WTC11 (cell line): ENCODE measurements around the gene ZFAND3. TPM values are rescaled to one million over a fixed set of nuclear protein-coding genes. Genes with fewer than 3 reads are reported as not detected.
"Not testable (repeated sequence)": the region's sequence is repeated elsewhere in the genome, so short reads cannot be mapped to it uniquely, and the experiment has no call there.

Experiments used
- ATAC-seq: fragments of 200-7000 bp; cut with Tn5 transposase; 2 replicates; pipeline ENCODE4 v1.10.0; 2021; ENCODE audit warnings: mild to moderate bottlenecking, moderate library complexity
- CTCF ChIA-PET: fragments of 300-600 bp; sonication (Branson Sonifier 250); formaldehyde crosslinking; loops from one replicate; lab custom pipeline; 2021; ENCODE audit warnings: antibody characterized with exemption; lab: Charles Lee
- POLR2A ChIA-PET: fragments of 350-600 bp; sonication (Branson Sonifier 250); formaldehyde crosslinking; loops from one replicate; lab custom pipeline; 2021; ENCODE audit warnings: antibody characterized with exemption; lab: Charles Lee
- DNase-seq: peaks from one replicate; pipeline ENCODE4 v3.0.0; 2021; ENCODE audit warnings: low spot score
- H3K27ac Mint-ChIP-seq: 2 replicates; pipeline ENCODE4 v1.8.0; 2021; ENCODE audit warnings: mixed read lengths
- H3K27me3 Mint-ChIP-seq: 2 replicates; pipeline ENCODE4 v1.8.0; 2021; ENCODE audit warnings: low read depth, mild to moderate bottlenecking, moderate library complexity, mixed read lengths
- H3K36me3 Mint-ChIP-seq: 2 replicates; pipeline ENCODE4 v1.8.0; 2021; ENCODE audit warnings: mixed read lengths
- H3K4me1 Mint-ChIP-seq: 2 replicates; pipeline ENCODE4 v1.8.0; 2022; ENCODE audit warnings: mixed read lengths
- H3K4me3 Mint-ChIP-seq: 2 replicates; pipeline ENCODE4 v1.8.0; 2021; ENCODE audit warnings: mild to moderate bottlenecking, moderate library complexity, mixed read lengths
- H3K9me3 Mint-ChIP-seq: 2 replicates; pipeline ENCODE4 v1.8.0; 2021; ENCODE audit warnings: mixed read lengths
- ATF1 ChIP-seq: sonication (generic); formaldehyde crosslinking; IDR thresholded peaks from 2 replicates; pipeline ENCODE4 v1.8.1; 2023; ENCODE audit warnings: mild to moderate bottlenecking, moderate library complexity, missing genetic modification reagents
- ATF2 ChIP-seq: sonication (generic); formaldehyde crosslinking; IDR thresholded peaks from 2 replicates; pipeline ENCODE4 v1.8.1; 2022; ENCODE audit warnings: low read depth, missing genetic modification reagents, borderline replicate concordance
- E2F1 ChIP-seq: sonication (generic); formaldehyde crosslinking; IDR thresholded peaks from 2 replicates; pipeline ENCODE4 v1.8.0; 2022; ENCODE audit warnings: mild to moderate bottlenecking, missing genetic modification reagents
- ESRRA ChIP-seq: sonication (generic); formaldehyde crosslinking; IDR thresholded peaks from 2 replicates; pipeline ENCODE4 v1.8.1; 2022; ENCODE audit warnings: mild to moderate bottlenecking, missing genetic modification reagents, borderline replicate concordance
- FOXK1 ChIP-seq: sonication (generic); formaldehyde crosslinking; IDR thresholded peaks from 2 replicates; pipeline ENCODE4 v1.8.0; 2022; ENCODE audit warnings: mild to moderate bottlenecking, moderate library complexity, missing genetic modification reagents
- MXD4 ChIP-seq: fragments of 250-450 bp; sonication (Bioruptor Pico); IDR thresholded peaks from 2 replicates; pipeline ENCODE4 v1.8.0; 2021; ENCODE audit warnings: mild to moderate bottlenecking, moderate library complexity, borderline replicate concordance
- NR2C2 ChIP-seq: sonication (generic); formaldehyde crosslinking; IDR thresholded peaks from 2 replicates; pipeline ENCODE4 v1.8.0; 2022; ENCODE audit warnings: mild to moderate bottlenecking, missing genetic modification reagents
- SMAD3 ChIP-seq: sonication (generic); formaldehyde crosslinking; IDR thresholded peaks from 2 replicates; pipeline ENCODE4 v1.8.0; 2022; ENCODE audit warnings: missing genetic modification reagents, mild to moderate bottlenecking, borderline replicate concordance
- ZNF121 ChIP-seq: sonication (generic); formaldehyde crosslinking; IDR thresholded peaks from 2 replicates; pipeline ENCODE4 v1.8.0; 2023; ENCODE audit warnings: missing genetic modification reagents
- ZNF232 ChIP-seq: sonication (generic); formaldehyde crosslinking; IDR thresholded peaks from 2 replicates; pipeline ENCODE4 v1.8.0; 2022; ENCODE audit warnings: mild to moderate bottlenecking, missing genetic modification reagents
- ZNF281 ChIP-seq: sonication (generic); formaldehyde crosslinking; IDR thresholded peaks from 2 replicates; pipeline ENCODE4 v1.8.0; 2023; ENCODE audit warnings: mild to moderate bottlenecking, missing genetic modification reagents
- ZNF317 ChIP-seq: sonication (generic); formaldehyde crosslinking; IDR thresholded peaks from 2 replicates; pipeline ENCODE4 v1.8.1; 2023; ENCODE audit warnings: low read depth, mild to moderate bottlenecking, moderate library complexity, missing genetic modification reagents, borderline replicate concordance
- ZNF396 ChIP-seq: fragments of 250-450 bp; sonication (Bioruptor Pico); IDR thresholded peaks from 2 replicates; pipeline ENCODE4 v1.8.0; 2021; ENCODE audit warnings: mild to moderate bottlenecking, moderate library complexity, borderline replicate concordance
- ZNF423 ChIP-seq: fragments of 250-450 bp; sonication (Bioruptor Pico); IDR thresholded peaks from 2 replicates; pipeline ENCODE4 v2.1.2; 2022; ENCODE audit warnings: mild to moderate bottlenecking, moderate library complexity
- ZNF512 ChIP-seq: sonication (generic); formaldehyde crosslinking; IDR thresholded peaks from 2 replicates; pipeline ENCODE4 v1.8.1; 2022; ENCODE audit warnings: missing genetic modification reagents, borderline replicate concordance
- ZNF532 ChIP-seq: fragments of 250-450 bp; sonication (Bioruptor Pico); IDR thresholded peaks from 2 replicates; pipeline ENCODE4 v1.9.0; 2021; ENCODE audit warnings: mild to moderate bottlenecking, borderline replicate concordance
- total RNA-seq: library from RNA; stranded (reverse); gene quantifications from 3 replicates; pipeline ENCODE4 v1.2.3, GENCODE V29; 2021

ZFAND3 gene
- total RNA-seq, 1 experiment from 2014 or later, result 50.3 TPM

- TF ChIP-seq ATF1, result no peak
- no peak for TF ChIP-seq ZNF232 (CRISPR knock-in tag)
- no peak for TF ChIP-seq ZNF532 (CRISPR knock-in tag)
- no peak for TF ChIP-seq SMAD3 (CRISPR knock-in tag)
- TF ChIP-seq ZNF512 (CRISPR knock-in tag), result no peak
- no peak for TF ChIP-seq ZNF317 (CRISPR knock-in tag)
- TF ChIP-seq, all 79 proteins: peak for 0
Observed at GRCh38 chr6:37891072-37891471, 71.5 kb downstream of the ZFAND3 start (continued).

GRCh38 chr6:37893257-37893656 is 73.7 kb downstream of the ZFAND3 start:
- H3K4me3 Mint-ChIP-seq, result no peak overlapping the region
- no peak for TF ChIP-seq ESRRA (CRISPR knock-in tag)
- no peak for TF ChIP-seq ATF2
- TF ChIP-seq FOXK1, result no peak
- TF ChIP-seq NR2C2 (CRISPR knock-in tag), result no peak
- no peak for TF ChIP-seq ZNF281
- TF ChIP-seq MXD4, result no peak
- no peak for TF ChIP-seq ZNF121 (CRISPR knock-in tag)
- no peak for TF ChIP-seq ATF1
- no peak for TF ChIP-seq ZNF423 (CRISPR knock-in tag)
- no peak for TF ChIP-seq ZNF396
- no peak for TF ChIP-seq E2F1 (CRISPR knock-in tag)
- no peak overlapping the region for H3K27ac Mint-ChIP-seq

GRCh38 chr6:37893734-37894133 is 74.2 kb downstream of the ZFAND3 start:
- DNase-seq, POLR2A ChIA-PET, H3K4me3 Mint-ChIP-seq, H3K9me3 Mint-ChIP-seq, H3K27ac Mint-ChIP-seq, ATAC-seq, H3K36me3 Mint-ChIP-seq, H3K27me3 Mint-ChIP-seq: not testable (repeated sequence)
- CTCF ChIA-PET, result interaction anchor here (0.6 kb wide), 1 partner anchor 488 kb away, joined by 4 read pairs; no protein-coding TSS in a partner anchor
- peaks cover 16% of the 10 kb centered on the region for H3K4me1 Mint-ChIP-seq

More at GRCh38 chr6:37893257-37893656, 73.7 kb downstream of the ZFAND3 start:
- Mint-ChIP-seq H3K27me3 (no peaks in the 10 kb centered on the region), H3K36me3 (no peaks in the 10 kb centered on the region), H3K4me1 (peaks cover 16% of the 10 kb centered on the region), H3K9me3 (no peaks in the 10 kb centered on the region)
- no peak for DNase-seq
- no peak for ATAC-seq
- POLR2A ChIA-PET, result no interaction called here
- CTCF ChIA-PET, result no interaction called here
